ENCODE results near the gene DDX47.

The DDX47 gene

DNA sequence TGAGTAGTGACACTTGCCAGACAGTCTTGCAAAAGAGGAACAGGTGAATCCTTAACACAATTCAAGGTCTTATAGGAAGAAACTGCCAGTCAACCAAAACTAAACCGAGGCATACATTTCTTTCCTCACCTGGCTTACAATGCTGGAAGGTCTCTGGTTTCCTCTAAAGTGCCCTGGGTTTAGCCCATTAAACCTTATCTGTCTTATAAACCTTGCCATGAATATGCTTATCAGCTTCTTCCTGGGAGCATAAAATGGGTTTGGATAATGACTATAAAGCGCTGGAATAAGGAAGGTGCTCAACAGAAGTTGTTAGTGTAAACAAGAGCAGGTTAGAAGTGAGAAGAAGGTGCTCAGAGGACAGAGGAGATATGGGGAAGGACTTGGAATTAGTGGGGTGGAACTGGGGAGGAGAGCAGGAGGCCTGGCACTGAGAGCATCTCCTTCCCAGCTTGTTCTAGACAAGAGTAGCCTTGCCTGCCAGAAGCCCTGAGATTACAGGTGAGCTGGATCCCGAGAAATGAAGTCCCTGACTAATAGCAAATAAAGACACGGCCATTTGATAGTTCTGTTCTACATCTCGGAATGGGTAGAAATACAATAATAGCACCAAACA lies 64.1 kb downstream of the DDX47 start:
- DNase-seq, result no peak

DNA sequence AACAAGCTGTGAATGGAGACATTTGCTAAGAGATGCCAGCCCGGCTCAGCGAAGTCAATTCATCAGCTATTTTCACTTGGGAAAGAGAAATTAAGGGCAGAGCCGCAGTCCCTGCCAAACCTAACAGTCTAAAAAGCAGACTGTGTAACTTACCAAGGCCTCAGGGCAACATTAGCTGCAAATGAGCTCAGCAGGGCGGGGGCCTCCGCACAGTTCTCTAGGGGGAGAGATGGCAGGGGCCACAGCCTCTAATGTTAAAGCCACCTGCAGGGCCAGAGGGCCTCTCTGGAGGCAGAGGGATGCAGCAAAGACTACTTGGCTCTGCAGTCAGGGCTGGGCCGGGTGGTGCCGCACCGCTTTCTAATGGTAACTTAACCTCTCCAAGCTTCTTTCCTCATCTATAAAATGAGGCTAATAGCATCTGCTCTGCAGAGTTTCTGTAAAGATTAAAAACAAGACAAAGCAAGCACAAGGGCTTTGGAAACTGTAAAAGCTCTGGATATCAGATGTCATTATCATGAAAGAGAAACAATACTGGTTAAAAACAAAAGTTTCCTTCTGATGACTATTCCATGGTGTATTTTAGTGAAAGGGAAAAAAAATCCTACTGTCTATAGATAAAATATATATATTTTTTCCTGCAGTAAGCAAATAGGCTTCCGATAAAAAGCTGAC lies 64.8 kb downstream of the DDX47 start:
- no peak for DNase-seq

Measured in activated gamma-delta T cell treated with Interleukin-2 at 50 U/mL for 16 hours (primary cell).